Activated CD8-positive, alpha-beta T cell treated with anti-CD3 and anti-CD28 coated beads for 36 hours (primary cell): ENCODE results near the gene EPB41. TPM values are rescaled to one million over a fixed set of nuclear protein-coding genes. Genes with fewer than 3 reads are reported as not detected.
A peak's percentile ranks its signal among the peaks of the same experiment; 100 is the strongest.
"Not testable (repeated sequence)": the region's sequence is repeated elsewhere in the genome, so short reads cannot be mapped to it uniquely, and the experiment has no call there.

Experiments
- ATAC-seq: fragments of 200-7000 bp; cut with Tn5 transposase; one replicate; pipeline ENCODE4 v1.10.0; 2021; ENCODE audit warnings: mild to moderate bottlenecking, moderate library complexity
- CTCF ChIA-PET: fragments of 350-600 bp; sonication (Branson Sonifier 250); formaldehyde crosslinking; loops from one replicate; lab custom pipeline; 2021; ENCODE audit warnings: antibody characterized with exemption; lab: Charles Lee
- POLR2A ChIA-PET: fragments of 350-600 bp; sonication (Branson Sonifier 250); formaldehyde crosslinking; loops from one replicate; lab custom pipeline; 2021; ENCODE audit warnings: antibody characterized with exemption; lab: Charles Lee
- DNase-seq: peaks from one replicate; pipeline ENCODE4 v3.0.0-alpha.2; 2020
- H3K27ac Mint-ChIP-seq: one replicate; pipeline ENCODE4 v1.8.0; 2021; ENCODE audit warnings: mild to moderate bottlenecking, mixed read lengths
- H3K27me3 Mint-ChIP-seq: one replicate; pipeline ENCODE4 v1.8.0; 2021; ENCODE audit warnings: mixed read lengths
- H3K36me3 Mint-ChIP-seq: one replicate; pipeline ENCODE4 v1.8.0; 2021; ENCODE audit warnings: low read depth, mixed read lengths
- H3K4me1 Mint-ChIP-seq: one replicate; pipeline ENCODE4 v1.8.0; 2021; ENCODE audit warnings: low read depth, mixed read lengths
- H3K4me3 Mint-ChIP-seq: one replicate; pipeline ENCODE4 v1.8.0; 2021; ENCODE audit warnings: mild to moderate bottlenecking, moderate library complexity, mixed read lengths
- H3K9me3 Mint-ChIP-seq: one replicate; pipeline ENCODE4 v1.8.0; 2021; ENCODE audit warnings: mixed read lengths
- intact Hi-C: fragments of 100-400 bp; cut with micrococcal nuclease; formaldehyde crosslinking; loops from one replicate; pipeline ENCODE4 v1.10.0; 2022
- total RNA-seq, 2 experiments: library from RNA; stranded (reverse); gene quantifications; one replicate each; pipeline ENCODE4 v1.2.3, GENCODE V29; 2021
- TF ChIP-seq, protein P1 (sequence below): fragments of 200-600 bp; IDR thresholded peaks from one replicate; pipeline ENCODE4 v1.8.0; 2022; ENCODE audit warnings: antibody characterized with exemption, mild to moderate bottlenecking

Gene EPB41
- total RNA-seq, 2 experiments from 2014 or later, result 74.9 to 80.3 TPM

- H3K4me3 Mint-ChIP-seq, result no peak overlapping the region
Measured at GRCh38 chr1:28869952-28870351, 44.4 kb upstream of the EPB41 start.

DNA sequence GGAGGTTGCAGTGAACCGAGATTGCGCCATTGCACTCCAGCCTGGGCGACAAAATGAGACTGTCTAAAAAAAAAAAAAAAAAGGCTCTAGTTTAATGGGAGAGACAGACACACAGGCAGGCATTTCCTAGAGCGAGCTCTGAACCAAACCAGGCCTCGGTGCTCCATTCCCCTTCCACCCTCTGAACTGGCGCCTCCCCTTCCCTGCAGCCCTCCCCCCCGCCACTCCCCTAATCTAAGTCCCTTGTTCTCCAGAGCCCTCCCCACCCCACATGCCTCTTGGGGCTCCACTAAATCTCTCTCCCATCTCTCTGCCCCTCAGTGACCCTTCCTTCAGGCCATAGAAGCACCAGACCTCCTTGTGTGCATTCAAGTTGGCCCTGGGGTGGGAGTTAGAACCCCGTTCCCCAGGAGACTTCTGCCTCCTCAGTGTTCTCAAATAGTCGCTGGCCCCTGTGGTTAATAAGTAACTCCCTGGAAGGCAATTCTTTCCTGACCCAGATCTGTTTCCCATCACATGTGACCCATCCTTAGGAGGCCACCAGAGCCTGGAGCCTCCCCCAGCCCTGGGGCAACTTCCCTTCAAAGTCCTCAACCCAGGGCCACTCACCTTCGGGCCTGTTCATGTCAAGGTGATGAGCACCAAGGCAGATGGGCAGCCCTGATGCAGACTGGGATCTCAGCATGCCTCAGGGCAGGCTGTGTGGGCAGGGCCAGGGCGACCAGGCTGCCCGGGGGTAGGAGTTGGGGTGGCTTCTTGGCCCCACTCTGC lies 42.6 kb upstream of the EPB41 start:
- no peak for ATAC-seq
- no peak for DNase-seq
- no peaks in the 10 kb centered on the region for H3K36me3 Mint-ChIP-seq
- intact Hi-C loops, result no loop called here
- no peak overlapping the region for H3K27ac Mint-ChIP-seq
- no peaks in the 10 kb centered on the region for H3K4me1 Mint-ChIP-seq
- H3K4me3 Mint-ChIP-seq, result no peak overlapping the region
- ChIA-PET CTCF (no interaction called here), POLR2A (no interaction called here)
- TF ChIP-seq, protein P1, sequence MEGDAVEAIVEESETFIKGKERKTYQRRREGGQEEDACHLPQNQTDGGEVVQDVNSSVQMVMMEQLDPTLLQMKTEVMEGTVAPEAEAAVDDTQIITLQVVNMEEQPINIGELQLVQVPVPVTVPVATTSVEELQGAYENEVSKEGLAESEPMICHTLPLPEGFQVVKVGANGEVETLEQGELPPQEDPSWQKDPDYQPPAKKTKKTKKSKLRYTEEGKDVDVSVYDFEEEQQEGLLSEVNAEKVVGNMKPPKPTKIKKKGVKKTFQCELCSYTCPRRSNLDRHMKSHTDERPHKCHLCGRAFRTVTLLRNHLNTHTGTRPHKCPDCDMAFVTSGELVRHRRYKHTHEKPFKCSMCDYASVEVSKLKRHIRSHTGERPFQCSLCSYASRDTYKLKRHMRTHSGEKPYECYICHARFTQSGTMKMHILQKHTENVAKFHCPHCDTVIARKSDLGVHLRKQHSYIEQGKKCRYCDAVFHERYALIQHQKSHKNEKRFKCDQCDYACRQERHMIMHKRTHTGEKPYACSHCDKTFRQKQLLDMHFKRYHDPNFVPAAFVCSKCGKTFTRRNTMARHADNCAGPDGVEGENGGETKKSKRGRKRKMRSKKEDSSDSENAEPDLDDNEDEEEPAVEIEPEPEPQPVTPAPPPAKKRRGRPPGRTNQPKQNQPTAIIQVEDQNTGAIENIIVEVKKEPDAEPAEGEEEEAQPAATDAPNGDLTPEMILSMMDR, result no peak
- H3K27me3 Mint-ChIP-seq, result peaks cover 2% of the 10 kb centered on the region
- H3K9me3 Mint-ChIP-seq, result no peaks in the 10 kb centered on the region

More at GRCh38 chr1:28869952-28870351, 44.4 kb upstream of the EPB41 start:
- no peak for DNase-seq
- Mint-ChIP-seq H3K4me1 (no peaks in the 10 kb centered on the region), H3K36me3 (no peaks in the 10 kb centered on the region), H3K27ac (no peak overlapping the region), H3K27me3 (no peaks in the 10 kb centered on the region), H3K9me3 (no peaks in the 10 kb centered on the region)
- TF ChIP-seq, protein P1, result no peak
- ChIA-PET CTCF (interaction anchor here (0.7 to 1.9 kb wide), 3 partner anchors 9 to 85 kb away, joined by 3 to 6 read pairs (median 3); no protein-coding TSS in a partner anchor), POLR2A (interaction anchor here (2.0 kb wide), 1 partner anchor 14 kb away, joined by 4 read pairs; no protein-coding TSS in a partner anchor)
- no peak for ATAC-seq
- intact Hi-C loops, result no loop called here

GRCh38 chr1:28875134-28875533 lies 39.2 kb upstream of the EPB41 start:
- not testable (repeated sequence) for H3K36me3 Mint-ChIP-seq, H3K9me3 Mint-ChIP-seq, ATAC-seq, H3K4me1 Mint-ChIP-seq, H3K27ac Mint-ChIP-seq, H3K27me3 Mint-ChIP-seq, H3K4me3 Mint-ChIP-seq, DNase-seq
- ChIA-PET POLR2A (interaction anchor here (1.1 kb wide), 1 partner anchor 293 kb away, joined by 4 read pairs; no protein-coding TSS in a partner anchor), CTCF (interaction anchor here (1.1 to 13.1 kb wide), 8 partner anchors 8 to 626 kb away, joined by 3 to 465 read pairs (median 20); no protein-coding TSS in a partner anchor)
- intact Hi-C loops, result loop anchor here (5.0 kb wide), 3 partner anchors 233 to 513 kb away; partner anchors contain the start of gene TAF12

DNA sequence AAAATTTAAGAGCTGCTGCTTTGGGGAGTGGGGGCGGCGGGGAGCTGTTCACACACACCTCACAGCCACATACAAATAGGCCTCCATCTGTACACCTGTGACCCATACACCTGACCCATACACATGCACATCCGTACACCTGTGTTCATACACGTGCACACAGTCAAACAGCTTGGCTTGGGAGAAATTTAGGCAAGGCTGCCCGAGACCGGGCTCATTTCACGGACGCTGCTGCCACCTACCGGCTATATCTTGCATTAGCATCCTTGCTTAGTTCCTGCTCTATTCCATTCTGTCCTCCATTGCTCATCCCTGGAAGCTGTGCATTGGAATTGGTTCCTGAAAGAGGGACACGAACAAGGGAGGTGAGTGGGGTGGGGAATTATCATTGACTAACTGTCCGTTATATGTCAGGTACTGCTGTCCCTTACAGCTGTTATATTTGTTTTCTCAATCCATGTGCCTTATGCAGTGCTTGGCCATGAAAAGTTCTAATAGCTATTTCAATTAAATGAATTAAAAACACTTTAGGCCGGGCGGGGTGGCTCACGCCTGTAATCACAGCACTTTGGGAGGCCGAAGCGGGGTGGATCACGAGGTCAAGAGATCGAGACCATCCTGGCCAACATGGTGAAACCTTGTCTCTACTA lies 37.1 kb upstream of the EPB41 start:
- ChIA-PET CTCF (interaction anchor here (0.6 to 13.1 kb wide), 99 partner anchors 8 to 1207 kb away, joined by 3 to 465 read pairs (median 5); partner anchors contain the start of genes EPB41, SRSF4, TAF12 and TMEM200B), POLR2A (interaction anchor here (0.9 to 1.4 kb wide), 5 partner anchors 93 to 359 kb away, joined by 3 to 10 read pairs (median 3); no protein-coding TSS in a partner anchor)
- peaks cover 2% of the 10 kb centered on the region for H3K27me3 Mint-ChIP-seq
- H3K27ac Mint-ChIP-seq, result no peak overlapping the region
- peak; percentile 84 for DNase-seq
- H3K36me3 Mint-ChIP-seq, result no peaks in the 10 kb centered on the region
- peaks cover 6% of the 10 kb centered on the region for H3K4me1 Mint-ChIP-seq
- ATAC-seq, result peak; percentile 77
- H3K9me3 Mint-ChIP-seq, result no peaks in the 10 kb centered on the region
- intact Hi-C loops, result loop anchor here (1.0 to 5.0 kb wide), 4 partner anchors 92 to 515 kb away; partner anchors contain the start of gene TAF12
- TF ChIP-seq, protein P1, result peak; percentile 98
- H3K4me3 Mint-ChIP-seq, result no peak overlapping the region

DNA sequence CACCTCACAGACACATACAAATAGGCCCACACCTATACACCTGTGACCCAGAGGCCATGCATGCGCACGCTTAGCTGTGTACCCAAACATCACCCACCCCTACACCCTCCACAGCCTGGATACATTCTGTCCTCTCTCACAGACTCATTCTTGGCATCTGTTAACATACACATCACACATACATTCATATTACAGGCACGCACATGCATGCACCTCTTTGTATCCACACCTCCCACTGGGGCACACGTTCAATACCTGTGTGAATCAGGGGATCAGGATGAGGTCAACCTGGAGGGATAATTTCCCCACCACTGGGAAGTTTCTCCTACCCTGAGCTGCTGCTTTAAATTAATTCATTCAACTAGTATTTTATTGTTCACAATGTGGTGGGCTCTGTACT lies 35.6 kb upstream of the EPB41 start:
- Mint-ChIP-seq H3K4me3 (no peak overlapping the region), H3K27ac (no peak overlapping the region), H3K4me1 (peaks cover 10% of the 10 kb centered on the region), H3K9me3 (no peaks in the 10 kb centered on the region), H3K27me3 (peaks cover 2% of the 10 kb centered on the region), H3K36me3 (no peaks in the 10 kb centered on the region)
- intact Hi-C loops, result loop anchor here (5.0 kb wide), 3 partner anchors 236 to 516 kb away; partner anchors contain the start of gene TAF12
- CTCF ChIA-PET, result interaction anchor here (2.5 to 13.1 kb wide), 4 partner anchors 96 to 324 kb away, joined by 25 to 465 read pairs (median 86); no protein-coding TSS in a partner anchor
- TF ChIP-seq, protein P1, result no peak
- POLR2A ChIA-PET, result no interaction called here
- ATAC-seq (no peak), DNase-seq (no peak)
